A549 treated with RU486 at 1 μM for 4 hours (cell line): ENCODE data around the gene LECT2. TPM values are rescaled to one million over a fixed set of nuclear protein-coding genes. Genes with fewer than 3 reads are reported as not detected.

ENCODE experiments used
- total RNA-seq: library from RNA; stranded (reverse); fragments of 200-300 nt; extraction: Qiagen RNA extraction; gene quantifications from 5 replicates; pipeline ENCODE4 v1.2.3, GENCODE V29; 2022; ENCODE audit warnings: low read depth

The LECT2 gene
- total RNA-seq = not detected in 5 replicates

GRCh38 chr5:135954899-135955298 is at the start of gene LECT2:
LECT2 (minus strand) TSS chr5:135954983; CDS start chr5:135954833, 150 bp downstream.

Other genes with a start within 250 kb of the LECT2 start
- gene SLC25A48, start 120.3 kb downstream of the LECT2 start, total RNA-seq = 0.15 to 0.22 TPM (median 0.21 TPM) in 3 of 5 replicates, not detected in the others
- gene IL9, start 59.1 kb downstream of the LECT2 start, total RNA-seq = not detected in 5 replicates
- gene TGFBI, start 74.0 kb upstream of the LECT2 start, total RNA-seq = 1,571 to 2,070 TPM (median 1,744 TPM) in 5 replicates
- gene SMAD5, start 177.9 kb upstream of the LECT2 start, total RNA-seq = 15.9 to 33.5 TPM (median 29.2 TPM) in 5 replicates
- gene SMIM32, start 238.2 kb upstream of the LECT2 start, total RNA-seq = not detected in 5 replicates